GM21526 (cell line): ENCODE measurements around the gene ULK1.
A peak's percentile ranks its signal among the peaks of the same experiment; 100 is the strongest.
"Not testable (repeated sequence)": the region's sequence is repeated elsewhere in the genome, so short reads cannot be mapped to it uniquely, and the experiment has no call there.

Experiments
- ATAC-seq: cut with Tn5 transposase; IDR thresholded peaks from one replicate; pipeline ENCODE4 v1.9.1; 2021; ENCODE audit warnings: moderate library complexity; ENCODE audit not compliant: unreplicated experiment, low FRiP score

ULK1 gene

DNA sequence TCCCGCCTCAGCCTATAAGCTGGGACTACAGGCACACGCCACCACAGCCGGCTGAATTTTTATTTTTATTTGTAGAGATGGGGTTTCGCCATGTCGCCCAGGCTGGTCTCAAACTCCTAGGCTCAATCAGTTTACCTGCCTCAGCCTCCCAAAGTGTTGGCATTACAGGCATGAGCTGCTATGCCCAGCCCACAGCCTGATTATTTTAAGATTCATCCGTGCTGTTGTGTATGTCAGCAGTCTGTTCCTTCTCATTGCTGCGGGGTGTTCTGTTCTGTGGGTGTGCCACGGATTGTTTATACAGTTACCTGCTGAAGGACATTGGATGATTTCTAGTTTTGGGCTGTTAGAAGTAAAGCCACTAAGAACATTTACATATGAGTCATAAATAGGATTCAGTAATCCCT lies 45.7 kb downstream of the ULK1 start:
- no peak for ATAC-seq

DNA sequence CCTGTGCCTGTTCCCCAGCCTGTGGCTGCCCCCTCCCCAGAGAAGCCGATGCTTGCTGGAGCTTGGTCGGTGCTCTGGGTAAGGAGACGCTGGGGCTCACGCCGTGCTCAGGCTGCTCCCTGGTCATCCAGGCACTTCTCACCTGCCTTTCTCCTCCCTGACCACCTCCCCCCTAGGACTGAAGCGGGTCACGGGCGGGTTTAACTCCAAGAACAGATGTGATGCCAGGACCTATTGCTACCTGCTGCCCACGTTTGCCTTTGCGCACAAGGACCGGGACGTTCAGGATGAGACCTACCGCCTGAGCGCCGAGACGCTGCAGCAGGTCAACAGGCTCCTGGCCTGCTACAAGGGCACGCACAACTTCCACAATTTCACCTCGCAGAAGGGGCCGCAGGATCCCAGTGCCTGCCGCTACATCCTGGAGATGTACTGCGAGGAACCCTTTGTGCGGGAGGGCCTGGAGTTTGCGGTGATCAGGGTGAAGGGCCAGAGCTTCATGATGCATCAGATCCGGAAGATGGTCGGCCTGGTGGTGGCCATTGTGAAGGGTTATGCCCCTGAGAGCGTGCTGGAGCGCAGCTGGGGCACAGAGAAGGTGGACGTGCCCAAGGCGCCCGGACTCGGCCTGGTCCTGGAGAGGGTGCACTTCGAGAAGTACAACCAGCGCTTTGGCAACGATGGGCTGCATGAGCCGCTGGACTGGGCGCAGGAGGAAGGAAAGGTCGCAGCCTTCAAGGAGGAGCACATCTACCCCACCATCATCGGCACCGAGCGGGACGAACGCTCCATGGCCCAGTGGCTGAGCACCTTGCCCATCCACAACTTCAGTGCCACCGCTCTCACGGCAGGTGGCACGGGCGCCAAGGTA lies 46.9 kb downstream of the ULK1 start:
- ATAC-seq = no peak

DNA sequence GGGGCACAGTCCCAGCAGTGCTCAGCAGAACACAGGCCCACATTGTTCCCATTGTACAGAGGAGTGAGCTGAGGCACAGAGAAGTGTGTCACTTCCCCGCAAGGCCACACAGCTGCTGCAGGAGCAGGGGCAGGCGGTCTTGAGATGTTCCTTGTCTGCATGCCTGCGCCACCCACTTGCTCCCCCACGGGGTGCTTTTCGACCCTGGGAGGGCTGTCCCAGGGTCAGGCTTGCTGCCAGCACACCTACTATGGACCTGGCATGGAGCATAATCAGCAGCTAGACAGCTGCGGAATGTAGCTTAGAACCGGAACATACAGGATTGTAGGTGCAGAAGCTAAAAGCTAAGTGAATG lies 47.5 kb downstream of the ULK1 start:
- ATAC-seq = no peak

DNA sequence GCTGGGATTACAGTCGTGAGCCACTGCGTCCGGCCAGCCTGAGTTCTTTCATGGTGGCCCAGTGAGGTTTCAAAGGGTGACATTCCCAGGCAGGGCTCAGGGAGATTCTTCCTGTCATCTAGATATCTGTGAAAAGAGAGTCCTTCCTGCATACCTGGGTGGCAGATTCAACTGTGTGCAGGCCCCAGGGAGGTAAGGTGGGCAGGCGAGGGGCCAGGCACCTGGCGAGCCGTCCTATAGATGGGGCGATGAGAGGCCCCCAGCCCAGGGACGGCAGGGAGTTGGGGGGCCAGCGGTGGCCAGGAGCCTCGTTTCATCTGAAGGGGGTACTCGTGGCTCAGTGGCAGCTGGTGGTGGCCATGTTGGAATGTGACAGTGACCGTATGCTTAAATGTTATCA lies 48.2 kb downstream of the ULK1 start:
- no peak for ATAC-seq

DNA sequence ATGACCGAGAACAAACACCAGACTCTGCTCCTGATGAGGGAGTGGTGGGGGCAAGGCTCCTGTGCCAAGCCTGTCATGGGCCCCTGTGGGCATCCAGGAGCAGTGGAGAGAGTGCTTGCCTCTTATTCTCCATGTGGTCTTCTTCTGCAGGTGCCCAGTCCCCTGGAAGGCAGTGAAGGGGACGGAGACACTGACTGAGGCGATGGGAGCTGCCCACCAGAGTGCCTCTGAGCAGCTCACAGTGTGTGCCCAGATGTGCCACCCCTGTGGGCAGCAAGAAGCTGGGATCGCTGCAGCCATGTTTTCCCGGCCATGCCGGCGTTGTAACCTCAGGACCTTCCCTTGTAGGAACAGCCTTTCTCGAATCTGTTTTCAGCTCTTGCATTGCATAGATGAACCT lies 49.0 kb downstream of the ULK1 start:
- ATAC-seq = no peak

DNA sequence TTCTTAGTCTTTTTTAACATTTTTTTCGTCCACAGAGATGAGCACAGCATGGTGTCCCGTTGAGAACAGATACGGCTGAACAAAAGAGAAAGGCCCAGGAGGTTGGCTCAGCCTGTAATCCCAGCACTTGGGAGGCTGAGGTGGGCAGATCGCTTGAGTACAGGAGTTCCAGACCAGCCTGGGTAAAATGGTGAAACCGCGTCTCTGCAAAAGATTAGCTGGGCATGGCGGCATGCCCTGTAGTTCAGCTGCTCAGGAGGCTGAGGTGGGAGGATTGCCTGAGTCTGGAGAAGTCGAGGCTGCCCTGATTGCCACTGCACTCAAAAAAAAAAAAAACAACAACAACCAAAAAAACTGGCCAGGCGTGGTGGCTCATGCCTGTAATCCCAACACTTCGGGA lies 49.5 kb downstream of the ULK1 start:
- ATAC-seq = no peak

DNA sequence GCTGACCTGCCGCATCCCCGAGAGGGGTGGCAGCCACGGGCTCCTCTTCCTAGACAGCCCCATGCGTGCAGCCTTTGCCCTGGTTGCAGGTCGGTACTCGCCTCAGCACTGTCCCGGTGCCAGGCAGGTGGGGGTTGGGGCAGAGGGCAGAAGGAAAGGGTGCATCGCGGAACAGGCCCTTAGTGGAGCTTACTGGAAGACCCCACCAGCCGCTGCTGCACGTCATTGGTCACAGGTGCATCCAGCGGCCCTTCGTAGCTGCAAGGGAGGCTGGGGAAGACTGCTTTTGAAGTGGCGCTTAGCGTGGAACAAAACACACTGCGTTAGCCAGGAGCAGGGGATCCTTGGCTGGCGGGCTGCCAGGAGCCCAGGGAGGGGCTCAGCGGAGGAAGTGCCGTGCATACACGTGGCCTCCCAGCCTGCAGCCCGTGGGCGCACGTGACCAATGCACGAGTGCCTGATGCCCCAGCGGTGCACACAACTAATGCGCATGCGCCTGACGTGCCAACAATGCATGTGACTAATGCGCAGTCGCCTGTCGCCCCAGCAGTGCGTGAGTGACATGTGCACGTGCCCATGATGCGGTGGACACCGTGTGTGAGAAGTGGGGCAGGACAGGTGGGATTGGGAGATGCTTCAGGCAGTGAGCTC lies 50.3 kb downstream of the ULK1 start:
- ATAC-seq = no peak

DNA sequence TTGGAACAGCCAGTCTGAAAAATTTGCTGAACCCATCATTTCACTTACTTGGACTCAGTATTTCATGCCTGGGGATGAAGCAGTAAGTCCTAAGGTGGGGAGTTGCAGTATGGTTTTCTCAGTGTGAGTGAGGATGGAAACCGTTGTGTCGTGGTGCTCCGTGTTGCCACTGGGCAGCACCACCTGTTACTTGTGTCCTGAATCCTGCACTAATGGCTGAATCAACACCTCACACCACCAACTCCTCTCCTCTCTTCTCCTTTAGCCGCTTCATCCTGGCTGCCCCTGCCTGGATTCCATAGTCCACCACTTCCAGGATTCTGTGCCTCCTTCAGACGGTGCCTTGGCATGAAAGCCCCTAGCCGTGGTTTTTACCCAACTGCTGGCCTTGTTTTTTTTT lies 52.3 kb downstream of the ULK1 start:
- no peak for ATAC-seq

DNA sequence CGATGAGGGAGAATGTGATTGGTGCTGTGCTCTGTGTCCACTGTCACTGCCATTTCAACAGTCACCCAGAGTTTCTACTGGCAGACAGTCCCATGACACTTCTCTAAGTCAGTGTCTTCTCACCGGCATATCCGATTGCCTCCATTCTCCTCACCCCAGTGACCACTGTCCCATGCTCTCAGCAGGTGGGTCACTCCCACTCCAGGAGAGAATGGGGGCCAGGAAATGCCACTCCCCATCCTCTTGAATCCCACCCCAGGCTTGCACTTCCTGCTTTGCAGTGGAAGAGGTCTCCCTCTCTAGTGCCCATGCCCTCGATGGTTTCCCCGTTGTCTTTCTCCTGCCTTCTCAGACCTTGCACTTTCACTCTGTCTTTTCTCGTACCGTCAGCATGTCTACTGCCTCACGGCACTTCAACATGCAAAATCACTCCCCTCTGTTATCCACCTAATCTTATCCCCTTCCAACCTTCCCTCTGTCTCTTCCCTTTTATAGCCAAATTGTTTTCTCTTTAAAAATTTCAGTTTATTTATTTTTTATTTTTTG lies 53.1 kb downstream of the ULK1 start:
- ATAC-seq = no peak

DNA sequence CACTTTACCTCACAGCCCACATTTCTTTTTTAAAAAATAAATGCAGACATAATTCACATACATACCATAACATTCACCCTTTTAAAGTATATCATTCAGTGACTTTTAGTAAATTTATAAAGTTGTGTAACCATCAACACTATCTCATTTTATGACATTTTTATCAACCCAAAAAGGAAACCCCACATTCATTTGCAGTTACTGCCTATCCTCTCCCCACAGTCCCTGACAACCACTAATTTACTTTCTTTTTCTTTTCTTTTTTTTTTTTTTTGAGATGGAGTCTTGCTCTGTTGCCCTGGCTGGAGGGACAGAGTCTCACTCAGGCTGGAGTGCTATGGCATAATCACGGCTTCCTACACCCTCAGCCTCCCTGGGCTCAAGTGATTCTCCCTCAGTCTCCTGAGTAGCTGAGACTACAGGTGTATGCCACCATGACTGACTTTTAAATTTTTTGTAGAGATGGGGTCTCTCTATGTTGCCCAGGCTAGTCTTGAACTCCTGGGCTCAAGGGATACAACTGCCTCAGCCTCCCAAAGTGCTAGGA lies 53.8 kb downstream of the ULK1 start:
- no peak for ATAC-seq

DNA sequence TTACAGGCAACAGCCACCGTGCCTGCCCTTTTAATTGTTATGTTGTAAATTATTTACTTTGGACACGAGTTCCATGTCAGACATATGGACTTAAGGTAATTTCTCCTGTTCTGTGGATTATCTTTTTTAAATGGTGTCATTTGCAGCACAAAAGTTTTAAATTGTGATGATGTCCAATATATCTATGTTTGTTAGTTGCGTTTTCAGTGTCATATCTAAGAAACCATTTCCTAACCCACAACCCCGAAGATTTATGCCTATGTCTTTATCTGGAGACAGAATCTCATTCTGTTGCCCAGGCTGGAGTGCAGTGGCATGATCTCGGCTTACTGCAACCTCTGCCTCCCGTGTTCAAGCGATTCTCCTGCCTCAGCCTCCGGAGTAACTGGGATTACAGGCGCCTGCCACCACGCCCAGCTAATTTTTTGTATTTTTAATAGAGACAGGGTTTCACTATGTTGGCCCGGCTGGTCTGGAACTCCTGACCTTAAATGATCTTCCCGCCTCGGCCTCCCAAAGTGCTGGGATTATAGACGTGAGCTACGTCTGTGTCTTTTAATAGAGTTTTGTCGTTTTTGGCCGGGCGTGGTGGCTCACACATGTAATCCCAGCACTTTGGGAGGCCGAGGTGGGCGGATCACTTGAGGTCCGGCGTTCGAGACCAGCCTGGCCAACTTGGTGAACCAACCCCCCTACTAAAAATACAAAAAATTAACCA lies 54.5 kb downstream of the ULK1 start:
- not testable (repeated sequence) for ATAC-seq

DNA sequence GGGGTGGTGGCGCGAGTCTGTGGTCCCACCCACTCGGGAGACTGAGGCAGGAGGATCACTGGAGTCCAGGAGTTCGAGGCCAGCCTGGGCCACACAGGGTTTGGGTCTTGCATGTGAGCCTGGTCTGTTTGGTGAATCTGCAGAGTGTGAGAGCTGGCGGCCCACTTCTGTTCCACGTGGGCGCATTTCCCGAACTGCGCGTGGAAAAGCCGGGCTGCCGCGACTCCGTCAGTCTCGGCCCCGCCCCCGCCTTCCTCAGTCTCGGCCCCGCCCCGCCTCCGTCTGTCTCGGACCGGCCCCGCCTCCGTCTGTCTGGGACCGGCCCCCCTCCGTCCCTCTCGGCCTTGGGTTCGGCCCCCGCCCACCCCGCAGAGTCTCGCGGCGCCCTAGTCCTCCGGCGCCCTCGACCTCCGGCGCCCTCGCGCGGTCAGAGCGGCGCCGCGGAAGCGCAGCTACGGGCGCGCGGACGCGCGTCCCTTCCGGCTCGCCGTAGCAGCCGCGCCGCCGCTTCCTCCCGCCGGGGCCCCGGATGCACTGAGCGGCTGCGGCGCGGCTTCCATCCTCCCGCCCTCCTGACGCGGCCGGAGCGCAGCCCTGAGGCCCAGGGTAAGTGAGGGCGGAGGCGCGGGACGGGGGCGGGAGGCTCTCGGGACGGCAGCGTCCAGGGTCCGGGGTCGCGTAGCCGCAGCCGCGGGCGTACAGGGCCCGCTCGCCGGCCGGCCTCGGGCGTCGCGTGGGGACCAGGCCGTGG lies 55.2 kb downstream of the ULK1 start, which contains the start of gene EP400:
EP400 (plus strand) TSS at position 512 of the 751 bp plus-strand sequence. CDS start 10,678 bp downstream, outside the sequence.
- ATAC-seq = peak; percentile 82

DNA sequence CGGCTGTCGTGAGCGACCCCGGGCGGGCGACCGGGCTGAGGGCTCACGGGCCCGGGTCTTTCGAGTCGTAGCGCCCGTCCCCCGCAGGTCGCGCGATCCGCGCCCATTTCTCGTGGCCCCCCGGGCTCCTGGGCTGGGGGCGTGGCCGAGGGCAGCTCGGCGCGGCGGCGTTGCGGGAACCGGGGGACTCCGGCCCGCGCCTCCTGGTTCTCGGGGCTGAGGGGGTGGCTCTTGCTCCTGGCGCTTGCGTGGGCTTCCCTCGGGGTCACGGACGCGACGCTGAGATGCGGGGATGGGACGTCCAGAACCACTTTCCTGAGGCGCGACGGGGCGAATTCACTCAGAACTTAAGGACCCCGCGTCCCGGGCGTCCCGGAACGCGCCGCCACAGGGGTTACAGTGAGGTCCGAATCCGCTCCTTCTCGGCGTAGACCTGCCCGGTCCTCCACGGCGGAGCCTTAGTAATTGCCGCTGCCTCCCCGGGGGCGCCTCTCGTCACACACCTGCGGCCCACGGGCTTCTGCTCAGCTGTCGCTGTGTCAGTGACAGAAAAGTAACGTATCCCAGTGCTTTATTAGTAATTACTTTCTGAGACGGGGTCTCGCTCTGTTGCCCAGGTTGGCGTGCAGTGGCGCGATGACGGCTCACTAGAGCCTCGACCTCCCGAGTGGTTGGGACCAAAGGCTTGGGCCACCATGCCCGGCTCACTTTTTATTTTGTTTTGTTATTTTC lies 55.9 kb downstream of the ULK1 start:
- peak; percentile 27 for ATAC-seq

DNA sequence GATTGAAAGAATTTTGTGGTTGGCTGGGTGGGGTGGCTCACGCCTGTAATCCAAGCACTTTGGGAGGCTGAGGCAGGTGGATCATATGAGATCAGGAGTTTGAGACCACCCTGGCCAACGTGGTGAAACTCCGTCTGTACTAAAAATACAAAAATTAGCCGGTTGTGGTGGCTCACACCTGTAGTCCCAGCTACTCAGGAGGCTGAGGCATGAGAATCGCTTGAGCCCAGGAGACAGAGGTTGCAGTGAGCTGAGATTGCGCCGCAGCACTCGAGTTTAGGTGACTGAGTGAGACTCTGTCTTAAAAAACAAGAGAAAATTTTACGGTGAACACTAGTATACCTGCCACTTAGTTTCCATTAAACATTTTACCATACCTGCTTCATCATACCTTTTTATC lies 59.4 kb downstream of the ULK1 start:
- ATAC-seq = not testable (repeated sequence)

DNA sequence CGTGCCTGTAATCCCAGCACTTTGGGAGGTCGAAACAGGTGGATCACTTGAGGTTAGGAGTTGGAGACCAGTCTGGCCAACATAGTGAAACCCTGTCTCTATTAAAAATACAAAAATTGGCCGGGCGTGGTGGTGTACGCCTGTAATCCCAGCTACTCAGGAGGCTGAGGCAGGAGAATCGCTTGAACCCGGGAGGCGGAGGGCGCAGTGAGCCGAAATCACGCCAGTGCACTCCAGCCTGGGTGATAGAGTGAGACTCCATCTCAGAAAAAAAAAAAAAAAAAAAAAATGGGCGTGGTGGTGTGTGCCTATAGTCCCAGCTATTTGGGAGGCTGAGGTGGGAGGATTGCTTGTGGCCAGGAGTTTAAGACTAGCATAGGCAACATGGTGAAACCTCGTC lies 60.0 kb downstream of the ULK1 start:
- ATAC-seq = not testable (repeated sequence)

DNA sequence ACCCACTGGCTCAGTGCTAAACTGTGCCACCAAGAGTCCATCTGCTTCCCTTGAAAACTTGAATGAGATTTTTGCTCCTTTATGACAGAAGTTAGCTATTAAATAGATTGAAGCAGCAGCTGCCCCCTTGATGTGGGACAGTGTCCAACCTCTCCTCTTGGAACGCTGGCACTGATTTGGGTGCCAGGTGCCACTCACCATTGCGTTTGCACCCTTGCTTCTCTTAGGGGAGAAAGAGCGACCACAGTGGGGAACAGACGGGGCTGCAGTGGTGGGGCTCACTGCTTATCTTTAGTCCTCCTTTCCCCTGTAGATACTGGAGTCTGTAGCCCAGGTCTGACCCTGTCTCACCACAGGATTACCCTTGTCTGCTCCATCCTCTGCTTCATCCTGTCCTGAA lies 64.7 kb downstream of the ULK1 start:
- ATAC-seq = no peak

DNA sequence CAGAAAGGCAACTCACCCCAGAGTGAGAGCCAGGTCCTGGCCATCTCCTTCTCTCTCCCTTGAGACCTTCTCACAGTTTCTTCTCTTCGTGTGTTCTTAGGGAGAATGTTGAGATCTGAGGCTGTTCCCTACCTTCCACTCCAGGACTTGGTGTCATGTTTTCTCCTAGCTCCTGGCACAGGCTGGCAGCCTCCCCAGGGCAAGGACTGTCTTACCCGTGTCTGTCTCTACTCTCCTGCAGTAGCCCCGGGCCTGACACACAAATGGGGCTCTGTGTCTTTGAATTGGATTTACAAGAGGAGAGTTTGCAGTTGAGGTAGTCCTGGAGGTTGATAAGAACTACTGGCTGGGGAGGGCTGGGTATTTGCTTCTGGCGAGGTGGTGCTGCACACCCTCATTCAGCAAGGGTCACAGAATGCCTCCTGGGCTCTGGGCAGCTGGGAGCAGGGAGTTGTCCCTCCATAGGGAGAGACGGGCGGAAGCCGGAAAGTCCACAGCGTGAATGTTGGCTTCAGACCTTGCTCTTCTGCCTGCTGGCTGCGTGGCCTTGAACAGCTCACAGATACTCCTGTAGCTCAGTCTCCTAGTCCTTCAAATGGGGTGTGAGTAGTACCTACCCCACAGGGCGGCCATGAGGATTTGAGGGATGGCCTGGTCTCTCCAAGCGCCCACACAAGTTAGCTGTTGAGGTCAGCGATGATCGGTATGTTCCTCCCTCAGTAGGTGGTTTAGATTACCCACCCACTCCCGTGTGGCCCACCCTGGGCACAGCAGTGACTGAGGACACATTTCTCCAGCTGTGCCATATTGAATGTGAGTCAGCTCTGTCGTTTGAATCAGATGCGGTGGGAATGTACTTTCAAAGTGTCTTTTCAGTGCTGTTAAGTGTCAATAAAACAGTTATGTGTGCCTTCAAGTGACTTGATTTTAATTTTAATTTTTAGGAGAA lies 65.5 kb downstream of the ULK1 start:
- no peak for ATAC-seq

DNA sequence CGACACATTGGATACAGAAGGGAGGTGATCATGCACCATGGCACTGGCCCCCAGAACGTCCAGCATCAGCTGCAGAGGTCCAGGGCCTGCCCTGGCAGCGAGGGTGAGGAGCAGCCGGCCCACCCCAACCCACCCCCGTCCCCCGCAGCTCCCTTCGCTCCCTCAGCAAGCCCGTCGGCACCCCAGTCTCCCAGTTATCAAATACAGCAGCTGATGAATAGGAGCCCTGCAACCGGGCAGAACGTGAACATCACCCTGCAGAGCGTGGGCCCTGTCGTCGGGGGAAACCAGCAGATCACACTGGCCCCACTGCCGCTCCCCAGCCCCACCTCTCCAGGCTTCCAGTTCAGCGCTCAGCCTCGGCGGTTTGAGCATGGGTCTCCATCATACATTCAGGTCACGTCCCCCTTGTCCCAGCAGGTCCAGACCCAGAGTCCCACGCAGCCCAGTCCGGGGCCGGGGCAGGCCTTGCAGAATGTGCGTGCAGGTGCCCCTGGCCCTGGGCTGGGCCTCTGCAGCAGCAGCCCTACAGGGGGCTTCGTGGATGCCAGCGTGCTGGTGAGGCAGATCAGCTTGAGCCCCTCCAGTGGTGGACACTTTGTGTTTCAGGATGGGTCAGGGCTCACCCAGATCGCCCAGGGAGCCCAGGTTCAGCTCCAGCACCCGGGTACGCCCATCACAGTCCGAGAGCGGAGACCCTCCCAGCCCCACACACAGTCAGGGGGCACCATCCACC lies 66.3 kb downstream of the ULK1 start:
- not testable (repeated sequence) for ATAC-seq
